GM12878 (cell line): ENCODE data around the gene VTI1A. TPM values are rescaled to one million over a fixed set of nuclear protein-coding genes. Genes with fewer than 3 reads are reported as not detected.

Source experiments
- ATAC-seq: fragments of 200-7000 bp; cut with Tn5 transposase; 3 replicates; pipeline ENCODE4 v1.9.1; 2020; ENCODE audit warnings: mild to moderate bottlenecking, moderate library complexity
- BruUV-seq: library from RNA; stranded (reverse); fragments of 400-500 nt; replicated peaks from 2 replicates; lab custom pipeline; 2021; lab: Mats Ljungman, UMichigan
- CTCF ChIA-PET: fragments of 300-600 bp; sonication (Branson Sonifier 250); formaldehyde crosslinking; extraction: SDS; loops from one replicate; lab custom pipeline; 2021; ENCODE audit warnings: inconsistent platforms; lab: Yijun Ruan, JAX
- POLR2A ChIA-PET: fragments of 350-600 bp; formaldehyde crosslinking; extraction: SDS; loops from one replicate; lab custom pipeline; 2021; ENCODE audit warnings: inconsistent platforms; lab: Charles Lee
- RAD21 ChIA-PET: fragments of 300-600 bp; sonication (Branson Sonifier 250); formaldehyde crosslinking; loops from one replicate; lab custom pipeline; 2023; ENCODE audit warnings: antibody characterized with exemption; ENCODE audit not compliant: unreplicated experiment; lab: Charles Lee
- SMC1A ChIA-PET: fragments of 300-600 bp; sonication (Branson Sonifier 250); formaldehyde crosslinking; loops from one replicate; lab custom pipeline; 2023; ENCODE audit not compliant: unreplicated experiment, uncharacterized antibody; lab: Charles Lee
- DNase-seq: peaks from one replicate; pipeline ENCODE4 v3.0.0-alpha.2; 2011; ENCODE audit warnings: low read depth, low spot score
- FAIRE-seq: peaks from 3 replicates; lab custom pipeline; 2011; peaks lifted over from hg19 to GRCh38; lab: Jason Lieb, UNC
- H2AFZ ChIP-seq: 2 replicates; pipeline ENCODE4 v1.6.0; 2011; ENCODE audit warnings: low read depth, low read length, control low read depth; ENCODE audit not compliant: control insufficient read depth
- H3K27ac ChIP-seq: 2 replicates; pipeline ENCODE4 v1.5.1; 2011; ENCODE audit warnings: control low read depth; ENCODE audit not compliant: control insufficient read depth, insufficient read depth
- H3K27me3 ChIP-seq, 2 experiments: replicated peaks in 1 of 2; 2 replicates each; pipeline versions ENCODE4 v1.6.0 to v1.6.1; 2011; ENCODE audit warnings: low read length in 1 of 2; ENCODE audit not compliant: control insufficient read depth in 2 of 2, insufficient read depth in 2 of 2
- H3K36me3 ChIP-seq, 2 experiments: 2 replicates each; pipeline ENCODE4 v1.5.1; 2011; ENCODE audit warnings: low read length in 1 of 2; ENCODE audit not compliant: control insufficient read depth in 2 of 2, insufficient read depth in 2 of 2
- H3K4me1 ChIP-seq: 2 replicates; pipeline ENCODE4 v1.6.1; 2011; ENCODE audit warnings: mild to moderate bottlenecking, low read length, moderate library complexity, mixed read lengths; ENCODE audit not compliant: control insufficient read depth, insufficient read depth
- H3K4me2 ChIP-seq: 2 replicates; pipeline ENCODE4 v1.6.0; 2011; ENCODE audit warnings: control low read depth; ENCODE audit not compliant: control insufficient read depth, insufficient read depth
- H3K4me3 ChIP-seq: fragments of 200-600 bp; sonication (generic); 2 replicates; pipeline ENCODE4 v1.5.1; 2016
- H3K79me2 ChIP-seq: 2 replicates; pipeline ENCODE4 v1.6.0; 2011; ENCODE audit warnings: low read length; ENCODE audit not compliant: control insufficient read depth, insufficient read depth
- H3K9ac ChIP-seq: 2 replicates; pipeline ENCODE4 v1.8.0; 2011; ENCODE audit warnings: low read length, control low read depth, mixed read lengths; ENCODE audit not compliant: control insufficient read depth, insufficient read depth
- H3K9me3 ChIP-seq: replicated peaks from 3 replicates; pipeline ENCODE4 v1.5.1; 2011; ENCODE audit warnings: mild to moderate bottlenecking, low read length; ENCODE audit not compliant: control insufficient read depth, insufficient read depth
- H4K20me1 ChIP-seq: 2 replicates; pipeline ENCODE4 v1.6.0; 2011; ENCODE audit not compliant: control insufficient read depth, insufficient read depth
- BHLHE40 ChIP-seq, 2 experiments: fragments of 450-650 bp in 1 of 2; IDR thresholded peaks; 2 replicates each; pipeline ENCODE4 v1.6.1; 2011 to 2017; ENCODE audit warnings: low read depth in 2 of 2, borderline replicate concordance in 1 of 2, improper control_type of control experiment in 1 of 2, low read length in 1 of 2, mild to moderate bottlenecking in 1 of 2
- CEBPZ ChIP-seq: fragments of 150-350 bp; IDR thresholded peaks from 2 replicates; pipeline ENCODE4 v1.6.1; 2016; ENCODE audit warnings: low read depth, low read length
- KDM1A ChIP-seq: fragments of 200-600 bp; sonication (generic); IDR thresholded peaks from 2 replicates; pipeline ENCODE4 v1.6.1; 2016; ENCODE audit warnings: borderline replicate concordance
- NR2F1 ChIP-seq: fragments of 450-650 bp; conservative IDR thresholded peaks from 2 replicates; pipeline ENCODE4 v1.6.1; 2017; ENCODE audit warnings: mild to moderate bottlenecking
- PAX5 ChIP-seq: IDR thresholded peaks from 2 replicates; pipeline ENCODE4 v1.6.1; 2011; ENCODE audit warnings: low read depth, low read length, borderline replicate concordance
- SIX5 ChIP-seq: IDR thresholded peaks from 2 replicates; pipeline ENCODE4 v1.6.1; 2011; ENCODE audit warnings: mild to moderate bottlenecking, low read depth, low read length, moderate library complexity; ENCODE audit not compliant: severe bottlenecking
- STAT3 ChIP-seq: IDR thresholded peaks from 2 replicates; pipeline ENCODE4 v1.6.1; 2011; ENCODE audit warnings: low read depth, low read length, improper control_type of control experiment
- TAF1 ChIP-seq: IDR thresholded peaks from 2 replicates; pipeline ENCODE4 v1.6.1; 2011; ENCODE audit warnings: mild to moderate bottlenecking, low read depth, low read length, borderline replicate concordance
- TBL1XR1 ChIP-seq: IDR thresholded peaks from 2 replicates; pipeline ENCODE4 v1.6.1; 2012; ENCODE audit warnings: low read depth, low read length, improper control_type of control experiment
- ZBED1 ChIP-seq: IDR thresholded peaks from 2 replicates; pipeline ENCODE4 v1.6.1; 2016; ENCODE audit warnings: borderline replicate concordance
- ZNF217 ChIP-seq: fragments of 450-650 bp; IDR thresholded peaks from 2 replicates; pipeline ENCODE4 v1.6.1; 2017; ENCODE audit warnings: antibody characterized with exemption, mild to moderate bottlenecking
- WGBS: methylation state at CpG from one replicate; pipeline ENCODE4 v1.1.6; 2016; ENCODE audit warnings: low lambda C conversion rate; ENCODE audit not compliant: insufficient replicate concordance, insufficient coverage; ENCODE audit errors: missing lambda C conversion rate; 5-methylcytosine and 5-hydroxymethylcytosine counted together
- in situ Hi-C: fragments of 300-500 bp; cut with MboI; formaldehyde crosslinking; loops from 9 replicates; pipeline ENCODE4 v1.14.3; 2018; ENCODE audit warnings: mixed read lengths
- intact Hi-C: fragments of 100-400 bp; cut with micrococcal nuclease; formaldehyde crosslinking; loops from one replicate; pipeline ENCODE4 v1.14.2; 2022; ENCODE audit not compliant: unreplicated experiment
- polyA plus RNA-seq, 11 experiments: library from polyadenylated mRNA; depleted of rRNA in 4 of 11; unstranded in 6 of 11; stranded (reverse) in 5 of 11; fragments of >200 nt; fragmentation: Nextera tagmentation in 4 of 11; fragmentation: Illumina TruSeq in 1 of 11; extraction: Ambion mirVana in 4 of 11; extraction: Trizol in 1 of 11; gene quantifications; 1 replicate in 1 of 11; 2 replicates in 10 of 11; pipeline versions ENCODE4 v1.2.1 to v1.2.3, GENCODE V29; 2011 to 2016; ENCODE audit warnings: inconsistent platforms in 2 of 11, missing spikeins in 2 of 11, low read depth in 1 of 11
- total RNA-seq, 4 experiments: library from RNA; depleted of rRNA in 3 of 4; stranded (reverse); fragments of >200 nt in 3 of 4; fragmentation: Illumina TruSeq in 1 of 4; extraction: Trizol in 1 of 4; gene quantifications; 2 replicates each; pipeline versions ENCODE4 v1.2.1 to v1.2.3, GENCODE V29; 2013 to 2021
- TF ChIP-seq, protein P1 (sequence below): fragments of 450-650 bp; IDR thresholded peaks from 2 replicates; pipeline ENCODE4 v1.6.1; 2016; ENCODE audit warnings: mild to moderate bottlenecking, moderate library complexity, borderline replicate concordance

Gene VTI1A
- total and polyA plus RNA-seq, 10 of the 15 experiments (the other 5 are each of a cell fraction or from before 2014, with no cell fraction given) = 12.4 to 43.2 (median 27.5) TPM

GRCh38 chr10:112723876-112724275, 276.9 kb downstream of the VTI1A start (continued):
- TF ChIP-seq STAT3 (no peak), TAF1 (no peak)
- TF ChIP-seq, all 136 proteins: peak for 0

DNA sequence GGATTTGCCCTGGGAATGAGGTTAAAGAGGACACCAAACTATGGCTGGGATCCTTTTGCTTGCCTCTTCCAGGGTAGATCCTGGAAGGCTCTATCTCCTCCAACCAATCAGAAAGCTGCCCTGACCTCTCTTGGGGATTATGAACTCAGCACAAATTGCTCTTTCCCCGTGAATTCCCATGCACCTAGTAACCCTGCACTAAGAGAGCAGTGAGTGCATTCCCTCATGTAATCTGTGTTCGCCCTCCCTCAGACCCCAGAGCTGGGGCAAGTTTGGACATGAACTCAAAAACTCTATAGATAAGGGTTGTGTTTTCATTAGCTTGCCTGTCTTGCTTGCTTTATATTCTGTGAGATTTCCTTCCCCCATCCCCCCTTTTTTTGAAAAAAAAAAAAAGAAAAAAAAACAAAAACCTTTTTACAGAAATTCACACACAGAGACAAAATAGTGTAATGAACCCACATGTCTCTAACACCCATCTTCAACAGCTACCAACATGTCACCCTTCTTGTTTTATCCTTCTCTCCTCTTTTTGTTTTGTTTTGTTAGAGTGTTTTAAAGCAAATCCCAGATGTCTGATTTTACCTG, 277.5 kb downstream of the VTI1A start:
- DNase-seq (no peak), FAIRE-seq (no peak), ATAC-seq (no peak)
- 96% methylated on average over 2 of the region's 2 CpGs for WGBS
- in situ Hi-C loops (loop anchor here (10.0 kb wide), 1 partner anchor 660 kb away; no protein-coding TSS in a partner anchor), intact Hi-C loops (loop anchor here (5.0 to 10.0 kb wide), 5 partner anchors 330 to 840 kb away; no protein-coding TSS in a partner anchor)
- TF ChIP-seq BHLHE40 (IDR thresholded peaks at IDR 0.05; ENCODE audit: borderline replicate concordance in 1 of 2, low read depth in 2 of 2, low read length in 1 of 2) (no peak), NR2F1 (no peak), ZBED1 (no peak), KDM1A (no peak), ZNF217 (no peak), PAX5 (no peak), CEBPZ (no peak), SIX5 (no peak), TBL1XR1 (no peak)
- TF ChIP-seq, protein P1, sequence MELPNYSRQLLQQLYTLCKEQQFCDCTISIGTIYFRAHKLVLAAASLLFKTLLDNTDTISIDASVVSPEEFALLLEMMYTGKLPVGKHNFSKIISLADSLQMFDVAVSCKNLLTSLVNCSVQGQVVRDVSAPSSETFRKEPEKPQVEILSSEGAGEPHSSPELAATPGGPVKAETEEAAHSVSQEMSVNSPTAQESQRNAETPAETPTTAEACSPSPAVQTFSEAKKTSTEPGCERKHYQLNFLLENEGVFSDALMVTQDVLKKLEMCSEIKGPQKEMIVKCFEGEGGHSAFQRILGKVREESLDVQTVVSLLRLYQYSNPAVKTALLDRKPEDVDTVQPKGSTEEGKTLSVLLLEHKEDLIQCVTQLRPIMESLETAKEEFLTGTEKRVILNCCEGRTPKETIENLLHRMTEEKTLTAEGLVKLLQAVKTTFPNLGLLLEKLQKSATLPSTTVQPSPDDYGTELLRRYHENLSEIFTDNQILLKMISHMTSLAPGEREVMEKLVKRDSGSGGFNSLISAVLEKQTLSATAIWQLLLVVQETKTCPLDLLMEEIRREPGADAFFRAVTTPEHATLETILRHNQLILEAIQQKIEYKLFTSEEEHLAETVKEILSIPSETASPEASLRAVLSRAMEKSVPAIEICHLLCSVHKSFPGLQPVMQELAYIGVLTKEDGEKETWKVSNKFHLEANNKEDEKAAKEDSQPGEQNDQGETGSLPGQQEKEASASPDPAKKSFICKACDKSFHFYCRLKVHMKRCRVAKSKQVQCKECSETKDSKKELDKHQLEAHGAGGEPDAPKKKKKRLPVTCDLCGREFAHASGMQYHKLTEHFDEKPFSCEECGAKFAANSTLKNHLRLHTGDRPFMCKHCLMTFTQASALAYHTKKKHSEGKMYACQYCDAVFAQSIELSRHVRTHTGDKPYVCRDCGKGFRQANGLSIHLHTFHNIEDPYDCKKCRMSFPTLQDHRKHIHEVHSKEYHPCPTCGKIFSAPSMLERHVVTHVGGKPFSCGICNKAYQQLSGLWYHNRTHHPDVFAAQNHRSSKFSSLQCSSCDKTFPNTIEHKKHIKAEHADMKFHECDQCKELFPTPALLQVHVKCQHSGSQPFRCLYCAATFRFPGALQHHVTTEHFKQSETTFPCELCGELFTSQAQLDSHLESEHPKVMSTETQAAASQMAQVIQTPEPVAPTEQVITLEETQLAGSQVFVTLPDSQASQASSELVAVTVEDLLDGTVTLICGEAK = no peak
- ChIA-PET POLR2A (no interaction called here), RAD21 (no interaction called here), SMC1A (interaction anchor here (0.6 to 1.3 kb wide), 3 partner anchors 13 to 736 kb away, joined by 3 read pairs; no protein-coding TSS in a partner anchor), CTCF (interaction anchor here (0.6 to 3.4 kb wide), 4 partner anchors 25 to 1104 kb away, joined by 3 to 8 read pairs (median 4); no protein-coding TSS in a partner anchor)
- H3K79me2 ChIP-seq = no peaks in the 10 kb centered on the region
- H4K20me1 ChIP-seq = no peaks in the 10 kb centered on the region
- no TSS peak for BruUV-seq
- H3K27ac ChIP-seq = no peak overlapping the region
- H2AFZ ChIP-seq = no peak overlapping the region
- no peak overlapping the region for H3K4me3 ChIP-seq
- H3K27me3 ChIP-seq = no peaks in the 10 kb centered on the region
- H3K4me1 ChIP-seq = no peaks in the 10 kb centered on the region
- H3K36me3 ChIP-seq = no peaks in the 10 kb centered on the region
- H3K9ac ChIP-seq = no peak overlapping the region
- no peak overlapping the region for H3K4me2 ChIP-seq
- H3K9me3 ChIP-seq = no peaks in the 10 kb centered on the region
